Measurements from ENCODE around the gene PRKN. TPM values are rescaled to one million over a fixed set of nuclear protein-coding genes. Genes with fewer than 3 reads are reported as not detected.
A peak's percentile ranks its signal among the peaks of the same experiment; 100 is the strongest.

The PRKN gene
- total RNA-seq, 1 experiment from 2014 or later, result 1.2 TPM

DNA sequence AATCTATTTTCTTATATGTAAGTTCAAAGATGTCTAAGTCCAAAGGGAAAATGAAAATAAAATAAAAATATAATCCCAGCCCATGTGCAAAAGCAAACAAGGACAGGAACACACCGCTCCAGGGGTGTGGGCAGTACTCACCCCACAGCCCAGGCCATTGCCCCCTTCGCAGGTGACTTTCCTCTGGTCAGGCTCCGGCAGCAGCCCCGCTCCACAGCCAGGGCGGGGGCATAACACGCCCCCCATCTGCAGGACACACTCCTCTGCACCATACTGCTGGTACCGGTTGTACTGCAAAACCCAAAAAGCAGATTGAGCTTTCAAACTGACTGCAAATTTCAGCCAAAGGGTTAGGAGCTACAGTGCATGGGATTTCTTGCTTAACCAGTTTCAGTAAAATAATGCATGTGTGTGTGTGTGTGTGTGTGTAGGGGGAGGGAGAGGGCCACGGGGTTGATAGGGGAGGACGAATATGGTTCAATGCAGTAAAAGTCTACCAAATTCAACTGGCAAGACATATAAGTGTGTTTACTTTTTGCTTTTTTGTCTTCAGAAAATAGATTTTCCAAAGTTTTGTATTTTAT, 1178.8 kb downstream of the PRKN start:
- intact Hi-C loops (cut with micrococcal nuclease; ENCODE audit: unreplicated experiment), result no loop called here
- no peak overlapping the region for H3K4me3 ChIP-seq (ENCODE audit: low read depth, low read length, poor library complexity, severe bottlenecking)
- peaks cover 12% of the 10 kb centered on the region for H3K4me1 ChIP-seq (ENCODE audit: insufficient read depth, low read length, poor library complexity, severe bottlenecking)
- H3K36me3 ChIP-seq (ENCODE audit: insufficient read depth, low read length, poor library complexity, severe bottlenecking), result no peaks in the 10 kb centered on the region
- peaks cover 5% of the 10 kb centered on the region for H3K9me3 ChIP-seq (ENCODE audit: low read depth, low read length, poor library complexity, severe bottlenecking)
- no peak overlapping the region for H3K27ac ChIP-seq (ENCODE audit: low read depth, low read length, poor library complexity, severe bottlenecking)
- no TSS peak for BruUV-seq (replicated peaks)
- TF ChIP-seq EZH2 (IDR thresholded peaks at IDR 0.05; ENCODE audit: borderline replicate concordance, low read depth, low read length, poor library complexity, severe bottlenecking), result no peak
- TF ChIP-seq CTCF (conservative IDR thresholded peaks at IDR 0.05; ENCODE audit: low read depth, low read length), result no peak
- peaks cover 50% of the 10 kb centered on the region for H3K27me3 ChIP-seq (replicated peaks; ENCODE audit: insufficient read depth, low read depth, low read length, poor library complexity)
- ChIA-PET POLR2A (ENCODE audit: low non-redundant PET) (no interaction called here), CTCF (no interaction called here)
- no peak for DNase-seq (ENCODE audit: low spot score)

GRCh38 chr6:161547617-161548016, 1179.9 kb downstream of the PRKN start:
- Histone ChIP-seq H3K9me3 (ENCODE audit: low read depth, low read length, poor library complexity, severe bottlenecking) (no peaks in the 10 kb centered on the region), H3K36me3 (ENCODE audit: insufficient read depth, low read length, poor library complexity, severe bottlenecking) (no peaks in the 10 kb centered on the region), H3K27me3 (replicated peaks; ENCODE audit: insufficient read depth, low read depth, low read length, poor library complexity) (peaks cover 60% of the 10 kb centered on the region), H3K4me1 (ENCODE audit: insufficient read depth, low read length, poor library complexity, severe bottlenecking) (peaks cover 12% of the 10 kb centered on the region), H3K27ac (ENCODE audit: low read depth, low read length, poor library complexity, severe bottlenecking) (no peak overlapping the region), H3K4me3 (ENCODE audit: low read depth, low read length, poor library complexity, severe bottlenecking) (no peak overlapping the region)
- intact Hi-C loops (cut with micrococcal nuclease; ENCODE audit: unreplicated experiment), result no loop called here
- peak; percentile 91 for DNase-seq (ENCODE audit: low spot score)
- POLR2A ChIA-PET (ENCODE audit: low non-redundant PET), result no interaction called here
- CTCF ChIA-PET, result no interaction called here
- TF ChIP-seq EZH2 (IDR thresholded peaks at IDR 0.05; ENCODE audit: borderline replicate concordance, low read depth, low read length, poor library complexity, severe bottlenecking), result no peak
- no peak for TF ChIP-seq CTCF (conservative IDR thresholded peaks at IDR 0.05; ENCODE audit: low read depth, low read length)
- BruUV-seq (replicated peaks), result no TSS peak

DNA sequence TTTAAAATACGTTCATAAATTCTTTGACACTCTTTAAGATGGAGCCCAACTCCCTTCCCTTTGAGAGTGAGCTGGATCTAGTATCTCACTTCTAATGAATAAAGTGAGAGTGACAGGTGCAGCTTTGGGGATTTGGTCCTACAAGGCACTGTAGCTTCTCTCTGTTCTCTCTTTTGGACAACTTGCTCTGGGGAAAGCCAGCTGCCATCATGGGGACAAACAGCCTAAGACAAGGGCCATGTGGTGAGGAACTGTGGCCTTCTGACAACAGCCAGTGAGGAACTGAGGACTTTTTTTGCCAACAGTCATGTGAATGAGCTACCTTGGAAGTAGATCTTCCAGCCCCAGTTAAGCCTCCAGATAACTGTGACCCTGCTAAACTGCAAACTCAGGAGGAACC, 1180.9 kb downstream of the PRKN start:
- H3K4me3 ChIP-seq (ENCODE audit: low read depth, low read length, poor library complexity, severe bottlenecking), result no peak overlapping the region
- H3K36me3 ChIP-seq (ENCODE audit: insufficient read depth, low read length, poor library complexity, severe bottlenecking), result no peaks in the 10 kb centered on the region
- intact Hi-C loops (cut with micrococcal nuclease; ENCODE audit: unreplicated experiment), result no loop called here
- no peak overlapping the region for H3K27ac ChIP-seq (ENCODE audit: low read depth, low read length, poor library complexity, severe bottlenecking)
- peaks cover 12% of the 10 kb centered on the region for H3K4me1 ChIP-seq (ENCODE audit: insufficient read depth, low read length, poor library complexity, severe bottlenecking)
- peaks cover 65% of the 10 kb centered on the region for H3K27me3 ChIP-seq (replicated peaks; ENCODE audit: insufficient read depth, low read depth, low read length, poor library complexity)
- no TSS peak for BruUV-seq (replicated peaks)
- H3K9me3 ChIP-seq (ENCODE audit: low read depth, low read length, poor library complexity, severe bottlenecking), result no peaks in the 10 kb centered on the region
- POLR2A ChIA-PET (ENCODE audit: low non-redundant PET), result no interaction called here
- TF ChIP-seq CTCF (conservative IDR thresholded peaks at IDR 0.05; ENCODE audit: low read depth, low read length) (no peak), EZH2 (IDR thresholded peaks at IDR 0.05; ENCODE audit: borderline replicate concordance, low read depth, low read length, poor library complexity, severe bottlenecking) (no peak)
- CTCF ChIA-PET, result no interaction called here
- no peak for DNase-seq (ENCODE audit: low spot score)

All from A673 (cell line).